Astrocyte (in vitro differentiated cells and primary cell): ENCODE results near the gene FANCE. TPM values are rescaled to one million over a fixed set of nuclear protein-coding genes. Genes with fewer than 3 reads are reported as not detected.
A peak's percentile ranks its signal among the peaks of the same experiment; 100 is the strongest.

Experiments used
- DNase-seq: peaks from one replicate; pipeline ENCODE4 v3.0.0-alpha.2; 2010; ENCODE audit warnings: low read depth
- FAIRE-seq: peaks from 2 replicates; lab custom pipeline; 2011; peaks lifted over from hg19 to GRCh38; lab: Jason Lieb, UNC
- H2AFZ ChIP-seq: 2 replicates; pipeline ENCODE4 v1.6.0; 2012; ENCODE audit warnings: low read depth, low read length, inconsistent platforms
- H3K27ac ChIP-seq: 2 replicates; pipeline ENCODE4 v1.5.1; 2011; ENCODE audit warnings: low read depth, low read length, inconsistent platforms
- H3K27me3 ChIP-seq: 2 replicates; pipeline ENCODE4 v1.6.0; 2011; ENCODE audit warnings: low read length, inconsistent platforms; ENCODE audit not compliant: insufficient read depth
- H3K36me3 ChIP-seq: 2 replicates; pipeline ENCODE4 v1.5.1; 2011; ENCODE audit warnings: low read length, inconsistent platforms; ENCODE audit not compliant: insufficient read depth
- H3K4me1 ChIP-seq: 2 replicates; pipeline ENCODE4 v1.5.1; 2011; ENCODE audit warnings: low read length, inconsistent platforms; ENCODE audit not compliant: insufficient read depth
- H3K4me2 ChIP-seq: 2 replicates; pipeline ENCODE4 v1.6.0; 2012; ENCODE audit warnings: low read length, inconsistent platforms
- H3K4me3 ChIP-seq: 2 replicates; pipeline ENCODE4 v1.5.1; 2011; ENCODE audit warnings: low read depth, mild to moderate bottlenecking, low read length, inconsistent platforms; ENCODE audit not compliant: insufficient read depth
- H3K79me2 ChIP-seq: 2 replicates; pipeline ENCODE4 v1.6.0; 2012; ENCODE audit warnings: mild to moderate bottlenecking, low read length, inconsistent platforms; ENCODE audit not compliant: insufficient read depth
- H3K9ac ChIP-seq: 2 replicates; pipeline ENCODE4 v1.6.0; 2012; ENCODE audit warnings: mild to moderate bottlenecking, low read length, inconsistent platforms
- H3K9me3 ChIP-seq: 2 replicates; pipeline ENCODE4 v1.5.1; 2012; ENCODE audit warnings: low read depth, mild to moderate bottlenecking, low read length, inconsistent platforms; ENCODE audit not compliant: insufficient read depth
- H4K20me1 ChIP-seq: 2 replicates; pipeline ENCODE4 v1.6.0; 2012; ENCODE audit warnings: low read length, inconsistent platforms; ENCODE audit not compliant: insufficient read depth
- H3K27ac Mint-ChIP-seq: one replicate; pipeline ENCODE4 v1.8.0; 2021; ENCODE audit warnings: mild to moderate bottlenecking, mixed read lengths; ENCODE audit not compliant: unreplicated experiment
- H3K27me3 Mint-ChIP-seq: one replicate; pipeline ENCODE4 v1.8.0; 2021; ENCODE audit warnings: low read depth, mixed read lengths; ENCODE audit not compliant: unreplicated experiment
- H3K36me3 Mint-ChIP-seq: one replicate; pipeline ENCODE4 v1.8.0; 2021; ENCODE audit warnings: low read depth, mixed read lengths; ENCODE audit not compliant: unreplicated experiment
- H3K4me1 Mint-ChIP-seq: one replicate; pipeline ENCODE4 v1.8.0; 2021; ENCODE audit warnings: low read depth, mixed read lengths; ENCODE audit not compliant: unreplicated experiment
- H3K4me3 Mint-ChIP-seq: one replicate; pipeline ENCODE4 v1.8.0; 2021; ENCODE audit warnings: mild to moderate bottlenecking, moderate library complexity, mixed read lengths; ENCODE audit not compliant: unreplicated experiment
- H3K9me3 Mint-ChIP-seq: one replicate; pipeline ENCODE4 v1.8.0; 2021; ENCODE audit warnings: mild to moderate bottlenecking, mixed read lengths; ENCODE audit not compliant: unreplicated experiment
- EZH2 ChIP-seq: IDR thresholded peaks from 2 replicates; pipeline ENCODE4 v1.6.1; 2012; ENCODE audit warnings: mild to moderate bottlenecking, low read length, inconsistent platforms; ENCODE audit not compliant: insufficient read depth
- total RNA-seq: library from RNA; stranded (reverse); gene quantifications from 2 replicates; pipeline ENCODE4 v1.2.1, GENCODE V29; 2021
- TF ChIP-seq, protein P1 (sequence below): IDR thresholded peaks from 2 replicates; pipeline ENCODE4 v1.5.1; 2011; ENCODE audit warnings: low read depth, mild to moderate bottlenecking, inconsistent platforms, low read length, moderate library complexity; ENCODE audit not compliant: insufficient read depth

FANCE gene
- total RNA-seq, 1 donor from 2014 or later = 2.9 TPM

DNA sequence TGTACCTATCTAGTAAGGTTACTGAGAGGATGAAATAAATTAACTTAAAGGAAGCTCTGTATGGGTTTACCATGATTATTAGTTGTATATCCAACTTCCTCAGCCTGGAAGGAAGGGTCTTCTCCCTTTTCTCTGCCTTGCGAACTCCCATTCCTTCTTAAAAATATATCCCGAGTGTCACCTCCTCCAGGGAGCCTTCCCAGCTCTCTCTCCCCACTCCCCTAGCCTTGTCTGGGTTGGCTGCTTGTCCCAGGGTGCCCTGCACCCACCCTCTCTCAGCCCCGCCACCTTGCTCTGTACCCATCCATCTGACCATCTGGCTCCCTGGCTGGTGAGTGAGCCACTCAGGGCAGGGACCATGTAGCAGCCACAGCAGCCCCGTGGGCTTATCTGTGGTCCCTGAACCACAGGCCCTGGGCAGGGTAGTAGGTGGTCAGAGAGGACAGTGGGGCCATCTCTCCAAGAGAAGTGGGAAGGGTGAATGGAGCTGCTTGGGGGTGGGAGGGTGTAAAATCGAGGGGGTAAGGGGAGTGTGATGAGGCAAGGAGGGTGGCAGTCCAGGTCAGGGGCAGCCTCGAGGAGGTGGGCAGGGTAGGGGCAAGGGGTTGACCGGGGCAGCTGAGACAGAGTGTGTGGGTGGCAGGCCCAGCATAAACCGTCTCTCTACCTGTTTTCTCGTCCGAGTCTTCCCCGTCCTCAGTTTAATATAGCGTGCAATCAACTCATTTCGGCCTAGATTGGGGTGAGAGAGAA, 31.9 kb downstream of the FANCE start:
- no peak overlapping the region for H3K27ac ChIP-seq
- H3K36me3 ChIP-seq = peaks cover 10% of the 10 kb centered on the region
- no peaks in the 10 kb centered on the region for H3K27me3 ChIP-seq
- H2AFZ ChIP-seq = no peak overlapping the region
- DNase-seq (no peak), FAIRE-seq (no peak)
- peak overlapping the region; percentile 62 for H3K4me2 ChIP-seq
- H4K20me1 ChIP-seq = peaks cover 56% of the 10 kb centered on the region
- peaks cover 68% of the 10 kb centered on the region for H3K79me2 ChIP-seq
- no peak overlapping the region for H3K4me3 ChIP-seq
- Mint-ChIP-seq H3K4me1 (peaks cover 31% of the 10 kb centered on the region), H3K9me3 (no peaks in the 10 kb centered on the region), H3K27ac (peak overlapping the region; percentile 53), H3K36me3 (peaks cover 10% of the 10 kb centered on the region), H3K4me3 (no peak overlapping the region), H3K27me3 (no peaks in the 10 kb centered on the region)
- H3K4me1 ChIP-seq = peaks cover 42% of the 10 kb centered on the region
- H3K9ac ChIP-seq = no peak overlapping the region
- H3K9me3 ChIP-seq = no peaks in the 10 kb centered on the region
- TF ChIP-seq EZH2 = no peak
- TF ChIP-seq, protein P1, sequence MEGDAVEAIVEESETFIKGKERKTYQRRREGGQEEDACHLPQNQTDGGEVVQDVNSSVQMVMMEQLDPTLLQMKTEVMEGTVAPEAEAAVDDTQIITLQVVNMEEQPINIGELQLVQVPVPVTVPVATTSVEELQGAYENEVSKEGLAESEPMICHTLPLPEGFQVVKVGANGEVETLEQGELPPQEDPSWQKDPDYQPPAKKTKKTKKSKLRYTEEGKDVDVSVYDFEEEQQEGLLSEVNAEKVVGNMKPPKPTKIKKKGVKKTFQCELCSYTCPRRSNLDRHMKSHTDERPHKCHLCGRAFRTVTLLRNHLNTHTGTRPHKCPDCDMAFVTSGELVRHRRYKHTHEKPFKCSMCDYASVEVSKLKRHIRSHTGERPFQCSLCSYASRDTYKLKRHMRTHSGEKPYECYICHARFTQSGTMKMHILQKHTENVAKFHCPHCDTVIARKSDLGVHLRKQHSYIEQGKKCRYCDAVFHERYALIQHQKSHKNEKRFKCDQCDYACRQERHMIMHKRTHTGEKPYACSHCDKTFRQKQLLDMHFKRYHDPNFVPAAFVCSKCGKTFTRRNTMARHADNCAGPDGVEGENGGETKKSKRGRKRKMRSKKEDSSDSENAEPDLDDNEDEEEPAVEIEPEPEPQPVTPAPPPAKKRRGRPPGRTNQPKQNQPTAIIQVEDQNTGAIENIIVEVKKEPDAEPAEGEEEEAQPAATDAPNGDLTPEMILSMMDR = no peak

DNA sequence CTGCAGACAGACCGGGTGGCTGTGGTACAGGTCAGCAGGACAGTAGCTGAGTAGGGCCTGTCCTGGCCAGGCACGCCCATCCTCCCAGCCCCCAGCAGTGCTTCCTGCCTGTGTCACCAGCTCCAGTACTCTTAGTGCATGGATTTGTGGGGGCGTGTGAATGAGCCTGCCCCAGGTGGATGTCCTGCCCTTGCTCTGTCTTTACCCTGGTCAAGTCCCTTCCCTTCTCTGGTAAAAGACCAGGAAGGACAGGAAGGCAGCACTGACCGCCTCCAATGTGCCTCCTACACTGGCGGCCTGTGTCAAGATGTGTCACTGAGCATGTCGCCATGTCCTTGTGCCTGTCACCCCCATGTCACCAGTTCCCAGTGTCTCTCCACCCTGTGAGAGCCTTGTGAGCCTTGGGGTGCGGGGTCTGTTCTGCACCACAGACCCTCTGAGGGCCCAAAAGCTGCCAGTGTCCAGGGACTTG, 32.8 kb downstream of the FANCE start:
- H3K36me3 ChIP-seq = peaks cover 10% of the 10 kb centered on the region
- no peak overlapping the region for H3K4me3 Mint-ChIP-seq
- H3K79me2 ChIP-seq = peaks cover 77% of the 10 kb centered on the region
- H3K9me3 ChIP-seq = no peaks in the 10 kb centered on the region
- TF ChIP-seq, protein P1 = no peak
- TF ChIP-seq EZH2 = no peak
- no peak overlapping the region for H2AFZ ChIP-seq
- H3K4me3 ChIP-seq = no peak overlapping the region
- H3K27me3 ChIP-seq = no peaks in the 10 kb centered on the region
- FAIRE-seq = no peak
- no peaks in the 10 kb centered on the region for H3K9me3 Mint-ChIP-seq
- H3K27me3 Mint-ChIP-seq = no peaks in the 10 kb centered on the region
- peaks cover 35% of the 10 kb centered on the region for H3K4me1 Mint-ChIP-seq
- peaks cover 10% of the 10 kb centered on the region for H3K36me3 Mint-ChIP-seq
- H3K27ac Mint-ChIP-seq = peak overlapping the region; percentile 94
- peaks cover 51% of the 10 kb centered on the region for H3K4me1 ChIP-seq
- peaks cover 50% of the 10 kb centered on the region for H4K20me1 ChIP-seq
- peak overlapping the region; percentile 62 for H3K4me2 ChIP-seq
- peak overlapping the region; percentile 45 for H3K9ac ChIP-seq
- H3K27ac ChIP-seq = peak overlapping the region; percentile 79
- DNase-seq = no peak

DNA sequence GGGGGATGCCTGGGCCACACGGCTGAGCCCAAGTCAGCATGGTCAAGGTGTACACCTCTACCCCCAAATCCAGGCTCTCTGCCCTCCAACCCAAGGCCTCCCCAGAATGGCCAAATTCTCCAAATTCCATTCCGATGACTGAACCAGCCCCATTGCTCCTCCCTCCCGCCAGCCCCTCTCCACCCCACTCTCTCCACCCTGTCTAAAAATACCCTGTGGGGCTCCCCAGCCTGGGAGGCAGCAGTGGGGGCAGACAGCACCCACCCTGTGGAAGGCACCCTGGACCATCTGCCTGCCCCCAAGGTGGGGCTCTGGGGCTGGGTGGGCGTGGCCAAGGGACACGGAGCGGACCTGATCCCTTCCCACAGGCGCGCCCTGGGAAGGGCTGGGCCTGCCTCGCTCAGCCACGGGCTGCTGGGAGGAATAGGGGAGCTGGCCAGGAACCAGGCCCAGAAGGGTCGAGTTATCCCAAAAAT, 33.3 kb downstream of the FANCE start:
- Mint-ChIP-seq H3K4me1 (peaks cover 37% of the 10 kb centered on the region), H3K27me3 (no peaks in the 10 kb centered on the region), H3K27ac (peak overlapping the region; percentile 94), H3K36me3 (peaks cover 10% of the 10 kb centered on the region), H3K4me3 (peak overlapping the region; percentile 54), H3K9me3 (no peaks in the 10 kb centered on the region)
- DNase-seq (peak; percentile 47), FAIRE-seq (no peak)
- H3K9ac ChIP-seq = peak overlapping the region; percentile 45
- peaks cover 52% of the 10 kb centered on the region for H4K20me1 ChIP-seq
- peak overlapping the region; percentile 62 for H3K4me2 ChIP-seq
- H3K79me2 ChIP-seq = peaks cover 80% of the 10 kb centered on the region
- no peaks in the 10 kb centered on the region for H3K9me3 ChIP-seq
- no peaks in the 10 kb centered on the region for H3K27me3 ChIP-seq
- H3K4me3 ChIP-seq = no peak overlapping the region
- TF ChIP-seq EZH2 = no peak
- TF ChIP-seq, protein P1 = no peak
- H3K27ac ChIP-seq = peak overlapping the region; percentile 79
- peaks cover 10% of the 10 kb centered on the region for H3K36me3 ChIP-seq
- peaks cover 54% of the 10 kb centered on the region for H3K4me1 ChIP-seq
- H2AFZ ChIP-seq = no peak overlapping the region
